HL-60 (cell line): ENCODE data around the gene ZNF326.

ENCODE experiments used
- POLR2AphosphoS5 ChIP-seq: IDR thresholded peaks from 2 replicates; pipeline ENCODE4 v1.6.1; 2012; ENCODE audit warnings: low read depth
- TF ChIP-seq, protein P1 (sequence below): IDR thresholded peaks from one replicate; pipeline ENCODE4 v1.5.1; 2011; ENCODE audit warnings: low read length, control low read depth, inconsistent platforms; ENCODE audit not compliant: insufficient read depth
- TF ChIP-seq, protein P2 (sequence below): IDR thresholded peaks from 2 replicates; pipeline ENCODE4 v1.6.1; 2012; ENCODE audit warnings: low read depth; ENCODE audit not compliant: insufficient replicate concordance

DNA sequence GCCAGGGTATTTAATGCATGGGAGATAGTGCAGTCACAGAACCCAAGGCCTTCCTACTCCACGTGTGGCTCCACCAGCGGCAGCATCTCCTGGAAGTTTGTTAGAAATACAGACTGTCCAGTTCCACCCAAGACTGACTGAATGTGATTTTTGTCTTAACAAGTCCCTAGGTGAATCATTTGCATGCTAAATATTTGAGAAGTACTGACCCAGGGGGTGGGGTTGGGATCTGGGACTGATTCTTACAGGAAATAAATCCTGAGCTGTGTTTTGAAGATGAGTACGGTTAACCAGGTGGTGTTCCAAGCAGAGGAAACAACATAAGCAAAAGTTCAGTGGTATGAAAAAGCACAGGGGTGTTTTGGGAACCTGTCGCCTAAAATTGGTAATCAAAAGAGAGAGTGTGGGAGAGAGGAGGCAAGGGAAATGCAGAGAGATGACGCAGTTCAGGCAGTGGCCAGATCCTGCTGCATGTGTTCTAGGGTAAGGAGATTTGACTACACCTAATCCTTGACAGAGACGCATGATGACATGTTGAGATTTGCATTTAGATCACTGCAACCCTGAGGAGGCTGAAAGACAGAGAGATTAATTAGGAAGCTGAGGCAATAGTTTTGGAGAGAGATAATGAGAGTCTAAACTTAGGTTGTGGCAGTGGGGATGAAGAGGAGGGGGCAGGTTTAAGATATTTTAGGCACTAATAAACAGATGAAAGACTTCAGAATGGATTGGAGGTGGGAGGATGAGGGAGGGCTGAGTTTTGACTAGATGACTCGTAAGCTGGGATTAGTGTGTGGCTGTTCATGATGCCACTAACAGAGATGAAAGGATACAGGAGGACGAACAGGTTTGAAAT, 3.7 kb upstream of the ZNF326 start:
- no peak for TF ChIP-seq POLR2AphosphoS5
- TF ChIP-seq, protein P1, sequence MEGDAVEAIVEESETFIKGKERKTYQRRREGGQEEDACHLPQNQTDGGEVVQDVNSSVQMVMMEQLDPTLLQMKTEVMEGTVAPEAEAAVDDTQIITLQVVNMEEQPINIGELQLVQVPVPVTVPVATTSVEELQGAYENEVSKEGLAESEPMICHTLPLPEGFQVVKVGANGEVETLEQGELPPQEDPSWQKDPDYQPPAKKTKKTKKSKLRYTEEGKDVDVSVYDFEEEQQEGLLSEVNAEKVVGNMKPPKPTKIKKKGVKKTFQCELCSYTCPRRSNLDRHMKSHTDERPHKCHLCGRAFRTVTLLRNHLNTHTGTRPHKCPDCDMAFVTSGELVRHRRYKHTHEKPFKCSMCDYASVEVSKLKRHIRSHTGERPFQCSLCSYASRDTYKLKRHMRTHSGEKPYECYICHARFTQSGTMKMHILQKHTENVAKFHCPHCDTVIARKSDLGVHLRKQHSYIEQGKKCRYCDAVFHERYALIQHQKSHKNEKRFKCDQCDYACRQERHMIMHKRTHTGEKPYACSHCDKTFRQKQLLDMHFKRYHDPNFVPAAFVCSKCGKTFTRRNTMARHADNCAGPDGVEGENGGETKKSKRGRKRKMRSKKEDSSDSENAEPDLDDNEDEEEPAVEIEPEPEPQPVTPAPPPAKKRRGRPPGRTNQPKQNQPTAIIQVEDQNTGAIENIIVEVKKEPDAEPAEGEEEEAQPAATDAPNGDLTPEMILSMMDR = no peak
- TF ChIP-seq, protein P2, sequence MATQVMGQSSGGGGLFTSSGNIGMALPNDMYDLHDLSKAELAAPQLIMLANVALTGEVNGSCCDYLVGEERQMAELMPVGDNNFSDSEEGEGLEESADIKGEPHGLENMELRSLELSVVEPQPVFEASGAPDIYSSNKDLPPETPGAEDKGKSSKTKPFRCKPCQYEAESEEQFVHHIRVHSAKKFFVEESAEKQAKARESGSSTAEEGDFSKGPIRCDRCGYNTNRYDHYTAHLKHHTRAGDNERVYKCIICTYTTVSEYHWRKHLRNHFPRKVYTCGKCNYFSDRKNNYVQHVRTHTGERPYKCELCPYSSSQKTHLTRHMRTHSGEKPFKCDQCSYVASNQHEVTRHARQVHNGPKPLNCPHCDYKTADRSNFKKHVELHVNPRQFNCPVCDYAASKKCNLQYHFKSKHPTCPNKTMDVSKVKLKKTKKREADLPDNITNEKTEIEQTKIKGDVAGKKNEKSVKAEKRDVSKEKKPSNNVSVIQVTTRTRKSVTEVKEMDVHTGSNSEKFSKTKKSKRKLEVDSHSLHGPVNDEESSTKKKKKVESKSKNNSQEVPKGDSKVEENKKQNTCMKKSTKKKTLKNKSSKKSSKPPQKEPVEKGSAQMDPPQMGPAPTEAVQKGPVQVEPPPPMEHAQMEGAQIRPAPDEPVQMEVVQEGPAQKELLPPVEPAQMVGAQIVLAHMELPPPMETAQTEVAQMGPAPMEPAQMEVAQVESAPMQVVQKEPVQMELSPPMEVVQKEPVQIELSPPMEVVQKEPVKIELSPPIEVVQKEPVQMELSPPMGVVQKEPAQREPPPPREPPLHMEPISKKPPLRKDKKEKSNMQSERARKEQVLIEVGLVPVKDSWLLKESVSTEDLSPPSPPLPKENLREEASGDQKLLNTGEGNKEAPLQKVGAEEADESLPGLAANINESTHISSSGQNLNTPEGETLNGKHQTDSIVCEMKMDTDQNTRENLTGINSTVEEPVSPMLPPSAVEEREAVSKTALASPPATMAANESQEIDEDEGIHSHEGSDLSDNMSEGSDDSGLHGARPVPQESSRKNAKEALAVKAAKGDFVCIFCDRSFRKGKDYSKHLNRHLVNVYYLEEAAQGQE = no peak
